DND-41 (cell line): ENCODE data around the gene SLC16A6.

Source experiments
- EZH2 ChIP-seq: IDR thresholded peaks from 3 replicates; pipeline ENCODE4 v1.6.1; 2012; ENCODE audit warnings: borderline replicate concordance, low read depth, mild to moderate bottlenecking, moderate library complexity, low read length, inconsistent platforms; ENCODE audit not compliant: severe bottlenecking
- TF ChIP-seq, protein P1 (sequence below): IDR thresholded peaks from 2 replicates; pipeline ENCODE4 v1.5.1; 2012; ENCODE audit warnings: borderline replicate concordance, low read length, moderate library complexity, mild to moderate bottlenecking; ENCODE audit not compliant: poor library complexity, severe bottlenecking; ENCODE audit errors: extremely low read depth

DNA sequence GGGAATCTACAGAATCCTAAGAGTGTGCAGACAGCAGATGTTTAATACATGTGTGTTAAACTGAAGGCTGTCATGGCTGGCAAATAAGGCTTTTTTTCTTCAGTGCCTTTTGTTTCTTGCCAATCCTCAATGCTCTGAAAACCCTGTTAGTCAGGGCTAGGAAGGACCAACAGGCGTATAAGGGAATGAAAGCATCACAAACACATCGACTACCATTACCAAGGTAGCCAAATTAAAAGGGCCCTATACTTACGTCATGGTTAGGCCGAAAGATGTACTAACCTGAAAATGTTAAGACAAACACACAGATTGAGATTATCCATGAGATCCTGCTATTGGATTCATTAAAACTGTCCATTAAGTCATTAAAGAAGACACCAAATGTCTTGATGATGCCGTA lies 13.1 kb downstream of the SLC16A6 start:
- TF ChIP-seq, protein P1, sequence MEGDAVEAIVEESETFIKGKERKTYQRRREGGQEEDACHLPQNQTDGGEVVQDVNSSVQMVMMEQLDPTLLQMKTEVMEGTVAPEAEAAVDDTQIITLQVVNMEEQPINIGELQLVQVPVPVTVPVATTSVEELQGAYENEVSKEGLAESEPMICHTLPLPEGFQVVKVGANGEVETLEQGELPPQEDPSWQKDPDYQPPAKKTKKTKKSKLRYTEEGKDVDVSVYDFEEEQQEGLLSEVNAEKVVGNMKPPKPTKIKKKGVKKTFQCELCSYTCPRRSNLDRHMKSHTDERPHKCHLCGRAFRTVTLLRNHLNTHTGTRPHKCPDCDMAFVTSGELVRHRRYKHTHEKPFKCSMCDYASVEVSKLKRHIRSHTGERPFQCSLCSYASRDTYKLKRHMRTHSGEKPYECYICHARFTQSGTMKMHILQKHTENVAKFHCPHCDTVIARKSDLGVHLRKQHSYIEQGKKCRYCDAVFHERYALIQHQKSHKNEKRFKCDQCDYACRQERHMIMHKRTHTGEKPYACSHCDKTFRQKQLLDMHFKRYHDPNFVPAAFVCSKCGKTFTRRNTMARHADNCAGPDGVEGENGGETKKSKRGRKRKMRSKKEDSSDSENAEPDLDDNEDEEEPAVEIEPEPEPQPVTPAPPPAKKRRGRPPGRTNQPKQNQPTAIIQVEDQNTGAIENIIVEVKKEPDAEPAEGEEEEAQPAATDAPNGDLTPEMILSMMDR, result no peak
- no peak for TF ChIP-seq EZH2
